GM12864 (cell line): ENCODE results near the gene ACP2.
A peak's percentile ranks its signal among the peaks of the same experiment; 100 is the strongest.

Source experiments
- DNase-seq: peaks from one replicate; pipeline ENCODE4 v3.0.0-alpha.2; 2011; ENCODE audit warnings: low read depth
- H3K4me3 ChIP-seq: 2 replicates; pipeline ENCODE4 v1.5.1; 2011; ENCODE audit warnings: mild to moderate bottlenecking, low read depth, low read length, control low read depth
- TF ChIP-seq, protein P1 (sequence below): IDR thresholded peaks from 2 replicates; pipeline ENCODE4 v1.5.1; 2011; ENCODE audit warnings: low read depth, mild to moderate bottlenecking, moderate library complexity, low read length, control low read depth, inconsistent platforms; ENCODE audit errors: missing control alignments

Gene ACP2

DNA sequence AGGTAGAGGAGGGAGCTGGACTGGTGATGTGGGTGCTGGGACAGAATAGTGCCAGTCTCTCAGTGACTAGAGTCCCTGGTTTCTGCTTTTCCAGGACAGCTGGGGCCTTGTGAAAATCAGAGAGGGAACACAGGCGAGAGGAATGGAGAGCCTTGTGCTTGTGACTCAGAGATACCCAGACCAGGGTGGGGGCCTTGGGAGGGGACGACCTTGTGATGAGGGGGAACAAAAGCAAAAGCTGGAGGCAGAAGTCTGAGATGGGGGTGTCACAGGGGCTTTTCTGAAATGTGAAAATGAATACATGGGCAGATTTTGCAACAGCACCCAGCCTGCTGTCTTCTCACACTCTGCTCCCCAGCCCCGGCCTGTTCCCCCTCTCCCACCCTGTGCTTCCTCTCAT is 5.8 kb upstream of the ACP2 start:
- TF ChIP-seq, protein P1, sequence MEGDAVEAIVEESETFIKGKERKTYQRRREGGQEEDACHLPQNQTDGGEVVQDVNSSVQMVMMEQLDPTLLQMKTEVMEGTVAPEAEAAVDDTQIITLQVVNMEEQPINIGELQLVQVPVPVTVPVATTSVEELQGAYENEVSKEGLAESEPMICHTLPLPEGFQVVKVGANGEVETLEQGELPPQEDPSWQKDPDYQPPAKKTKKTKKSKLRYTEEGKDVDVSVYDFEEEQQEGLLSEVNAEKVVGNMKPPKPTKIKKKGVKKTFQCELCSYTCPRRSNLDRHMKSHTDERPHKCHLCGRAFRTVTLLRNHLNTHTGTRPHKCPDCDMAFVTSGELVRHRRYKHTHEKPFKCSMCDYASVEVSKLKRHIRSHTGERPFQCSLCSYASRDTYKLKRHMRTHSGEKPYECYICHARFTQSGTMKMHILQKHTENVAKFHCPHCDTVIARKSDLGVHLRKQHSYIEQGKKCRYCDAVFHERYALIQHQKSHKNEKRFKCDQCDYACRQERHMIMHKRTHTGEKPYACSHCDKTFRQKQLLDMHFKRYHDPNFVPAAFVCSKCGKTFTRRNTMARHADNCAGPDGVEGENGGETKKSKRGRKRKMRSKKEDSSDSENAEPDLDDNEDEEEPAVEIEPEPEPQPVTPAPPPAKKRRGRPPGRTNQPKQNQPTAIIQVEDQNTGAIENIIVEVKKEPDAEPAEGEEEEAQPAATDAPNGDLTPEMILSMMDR: no peak
- no peak for DNase-seq
- no peak overlapping the region for H3K4me3 ChIP-seq

DNA sequence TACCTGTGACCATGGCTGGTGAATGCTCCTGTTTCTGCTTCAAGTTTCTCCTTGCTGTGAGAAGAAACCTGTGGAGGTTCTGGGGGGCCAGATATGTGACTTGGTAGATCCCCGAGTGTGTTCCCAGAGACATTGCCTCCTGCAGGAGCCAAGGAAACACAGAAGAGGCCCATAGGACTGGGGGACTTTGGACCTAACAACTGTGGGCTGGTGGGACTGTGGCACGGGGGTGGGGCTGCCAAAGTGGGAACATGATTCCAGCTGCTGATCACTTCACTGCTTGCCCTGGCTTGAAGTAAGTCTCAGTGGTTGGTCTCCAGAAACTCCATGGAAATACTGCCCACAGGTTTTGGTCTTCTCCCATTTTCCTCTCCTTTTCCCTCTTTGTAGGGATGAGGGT is 5.0 kb upstream of the ACP2 start:
- no peak for DNase-seq
- H3K4me3 ChIP-seq: no peak overlapping the region
- TF ChIP-seq, protein P1: no peak

DNA sequence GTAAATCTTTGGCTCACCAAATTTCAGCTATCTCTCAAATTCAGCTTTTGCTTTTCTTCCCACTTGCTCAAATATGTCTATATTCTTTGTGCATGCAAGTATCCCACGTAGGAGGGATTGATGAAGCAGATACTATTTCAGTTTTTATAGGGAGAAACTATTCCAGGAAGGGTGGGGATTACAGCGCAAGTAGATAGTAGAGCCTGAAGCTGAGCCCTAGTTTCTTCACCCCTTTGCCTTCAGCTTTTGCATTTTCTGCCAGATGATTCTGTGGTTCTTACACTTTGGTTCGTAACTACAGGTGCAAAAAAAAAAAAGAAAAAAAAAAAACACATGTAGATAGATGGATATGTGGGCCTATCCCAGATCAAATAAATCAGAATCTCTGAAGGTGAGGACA is 3.1 kb upstream of the ACP2 start:
- TF ChIP-seq, protein P1: no peak
- DNase-seq: no peak
- H3K4me3 ChIP-seq: no peak overlapping the region

DNA sequence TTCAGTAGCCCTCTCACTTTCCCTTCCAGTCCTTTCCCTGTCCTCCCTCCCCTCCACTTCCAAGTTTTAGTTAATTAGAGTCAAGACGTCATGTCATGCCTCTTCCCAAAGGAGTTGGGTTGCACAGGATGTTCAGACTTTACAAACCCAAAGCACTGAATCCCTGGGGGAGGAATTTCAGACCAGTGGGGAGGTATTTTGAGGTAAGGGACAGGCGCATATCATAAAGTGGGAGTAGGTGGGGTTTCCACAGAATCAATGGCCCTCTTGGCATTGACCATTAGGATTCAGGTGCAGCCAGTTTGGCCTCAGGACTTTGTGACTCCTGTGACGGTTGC is 733 bp upstream of the ACP2 start:
- TF ChIP-seq, protein P1: no peak
- no peak for DNase-seq
- H3K4me3 ChIP-seq: peak overlapping the region; percentile 87

DNA sequence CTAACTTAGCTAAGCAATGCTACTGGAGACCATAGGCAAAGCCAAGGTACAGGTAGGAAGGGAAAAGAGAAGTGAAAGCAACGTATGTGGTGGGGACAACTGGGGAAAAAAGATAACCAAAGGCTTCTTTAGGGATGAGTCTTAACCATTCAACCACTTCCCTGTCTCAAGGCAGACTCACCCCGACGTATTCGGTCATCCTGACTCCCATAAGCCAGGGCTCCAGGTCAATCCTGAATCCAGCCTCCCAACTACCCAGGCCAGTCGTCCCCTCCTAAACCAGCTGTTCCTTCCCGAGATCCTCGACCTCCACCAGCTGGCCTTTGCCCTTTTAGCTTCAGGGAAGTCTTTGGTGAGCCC is 330 bp downstream of the ACP2 start:
- peak overlapping the region; percentile 87 for H3K4me3 ChIP-seq
- TF ChIP-seq, protein P1: no peak
- DNase-seq: no peak

DNA sequence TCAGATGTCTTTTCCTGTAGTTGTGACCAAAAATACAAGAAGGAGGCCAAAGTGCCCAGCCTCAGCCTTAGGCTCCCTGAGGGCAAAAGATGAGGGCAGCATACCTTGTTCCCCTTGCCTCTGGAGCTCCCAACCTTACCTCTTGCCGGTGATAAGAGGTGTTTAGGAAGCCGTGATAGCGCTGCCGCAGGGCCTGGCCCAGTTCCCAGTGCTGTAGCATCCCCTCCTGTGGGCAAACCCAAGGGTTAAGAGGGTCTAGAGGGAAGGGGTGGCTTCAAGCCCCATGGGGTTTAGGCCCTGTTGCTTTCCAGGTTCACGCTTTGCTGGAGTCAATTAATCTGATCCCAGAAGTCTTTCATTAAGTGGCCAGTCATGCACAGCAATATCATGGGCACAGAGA is 1.1 kb downstream of the ACP2 start:
- TF ChIP-seq, protein P1: no peak
- H3K4me3 ChIP-seq: peak overlapping the region; percentile 87
- DNase-seq: no peak

DNA sequence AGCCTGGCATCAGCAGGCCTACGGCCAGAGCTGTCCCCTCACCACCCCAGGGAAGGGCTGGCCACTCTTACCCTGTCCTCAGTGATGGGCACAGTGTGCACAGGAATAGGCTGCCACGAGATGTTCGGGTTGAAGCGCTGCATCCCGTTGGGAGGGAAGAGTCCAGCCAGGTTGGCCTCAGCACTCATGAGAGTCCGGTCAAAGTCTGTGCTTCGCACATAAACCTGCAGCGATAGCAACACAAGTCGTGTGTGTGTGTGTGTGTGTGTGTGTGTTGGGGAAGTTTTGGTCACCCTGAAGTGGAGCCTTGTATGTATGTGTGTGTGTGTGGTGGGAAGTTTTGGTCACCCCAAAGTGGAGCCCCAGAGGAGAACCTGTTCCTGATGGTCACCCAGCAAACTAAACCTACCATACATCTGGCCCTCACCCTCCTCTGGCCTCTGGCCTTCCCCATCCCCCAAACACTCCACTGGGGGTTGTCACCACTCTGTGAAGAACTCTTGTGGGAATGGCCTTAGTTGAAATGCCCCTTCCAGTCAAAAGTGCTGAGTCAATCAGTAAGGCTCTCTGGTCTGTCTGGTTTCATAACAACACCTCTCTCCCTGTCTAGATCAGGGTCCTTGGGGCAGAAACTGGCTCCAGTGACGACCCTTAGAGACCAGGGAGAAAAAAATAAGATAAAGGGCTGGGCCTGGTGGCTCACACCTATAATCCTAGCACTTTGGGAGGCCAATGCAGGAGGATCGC is 2.8 kb downstream of the ACP2 start:
- TF ChIP-seq, protein P1: no peak
- no peak for DNase-seq

More for the DNA sequence above, 2.8 kb downstream of the ACP2 start:
- no peak overlapping the region for H3K4me3 ChIP-seq
